Stimulated activated CD8-positive, alpha-beta memory T cell treated with anti-CD3 and anti-CD28 coated beads, Interleukin-4, amount 100 ng/mL, for 48 hours (primary cell): ENCODE results near the gene NTM.

Source experiments
- DNase-seq: peaks from one replicate; pipeline ENCODE4 v3.0.0-alpha.2; 2020

The NTM gene

GRCh38 chr11:132196928-132197327 is 826.5 kb downstream of the NTM start:
- no peak for DNase-seq

DNA sequence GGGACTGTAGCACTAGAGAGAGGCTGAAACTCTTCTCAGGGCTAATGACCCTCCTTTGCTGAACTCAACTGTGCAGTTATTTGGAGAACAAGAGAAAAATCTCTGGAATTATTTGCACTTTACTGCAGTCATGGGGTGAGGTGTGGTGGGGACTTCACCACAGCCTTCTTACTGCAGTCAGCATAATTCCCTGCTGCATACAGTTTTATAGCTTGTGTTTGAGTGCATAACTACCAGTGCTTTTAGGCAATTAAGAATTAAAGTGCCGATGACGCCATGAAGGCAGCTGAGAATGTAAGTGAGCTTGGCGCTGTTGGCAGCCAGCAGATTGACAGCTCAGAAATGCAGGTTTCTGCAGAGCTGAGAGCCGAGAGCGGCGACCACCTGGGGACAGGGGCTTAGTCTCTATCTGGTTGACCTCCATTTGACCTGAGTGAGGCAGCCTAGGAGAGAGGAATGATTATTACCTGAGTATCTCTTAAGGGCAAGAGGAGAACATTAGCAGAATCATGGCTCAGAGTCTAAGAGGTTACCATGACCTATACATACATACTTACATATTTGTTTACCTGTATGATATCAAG is 830.0 kb downstream of the NTM start:
- no peak for DNase-seq

DNA sequence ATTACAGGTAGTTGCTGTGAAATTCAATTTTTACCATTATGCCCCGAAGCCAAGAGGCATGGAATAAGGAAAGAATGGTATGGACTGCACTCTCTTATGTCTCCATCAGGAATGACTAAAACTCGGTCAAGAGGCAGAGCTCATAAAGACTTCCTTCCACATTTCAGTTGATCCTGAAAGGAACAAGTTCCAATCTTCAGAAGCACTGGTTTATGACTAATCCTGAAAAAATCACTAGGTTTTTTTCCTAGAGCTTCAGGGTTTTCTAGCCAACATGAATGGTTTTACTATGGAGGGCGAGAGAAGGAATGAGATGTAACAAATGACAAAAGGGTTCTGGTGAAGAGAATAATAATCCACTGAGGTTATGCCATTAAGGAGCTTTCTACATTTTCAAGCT is 832.2 kb downstream of the NTM start:
- no peak for DNase-seq

GRCh38 chr11:132205006-132205405 is 834.6 kb downstream of the NTM start:
- no peak for DNase-seq

DNA sequence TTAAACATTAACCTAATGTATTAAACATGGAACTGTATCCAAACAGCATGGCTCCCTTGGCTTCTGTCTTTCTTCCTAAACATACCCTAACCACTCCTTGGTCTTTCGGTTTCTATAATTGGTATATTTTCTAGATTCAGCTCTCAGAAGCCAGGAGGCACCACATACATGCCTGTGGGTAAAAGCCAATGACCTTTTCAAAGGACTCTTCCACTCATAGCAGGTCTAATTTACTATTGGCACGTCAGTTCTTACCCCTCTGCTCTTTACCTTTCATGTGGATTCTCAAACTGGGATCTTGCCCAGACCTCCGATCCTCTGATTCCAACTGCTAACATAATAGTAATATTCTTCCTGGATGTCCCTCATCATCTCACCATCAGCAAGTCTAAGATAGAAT is 835.1 kb downstream of the NTM start:
- no peak for DNase-seq

DNA sequence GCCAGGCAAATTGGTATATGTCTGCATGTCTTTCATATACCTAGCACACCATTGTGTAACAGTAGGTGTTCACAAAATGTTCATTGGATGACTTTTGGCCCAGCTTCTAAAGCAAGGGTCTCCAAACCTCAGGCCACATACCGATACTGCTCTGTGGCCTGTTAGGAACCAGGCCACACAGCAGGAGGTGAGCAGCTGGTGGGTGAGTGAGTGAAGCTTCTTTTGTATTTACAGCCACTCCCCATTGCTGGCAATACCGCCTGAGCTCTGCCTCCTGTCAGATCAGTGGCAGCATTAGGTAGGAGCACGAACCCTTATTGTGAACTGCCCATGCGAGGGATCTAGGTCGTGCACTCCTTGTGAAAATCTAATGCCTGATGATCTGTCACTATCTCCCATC is 836.6 kb downstream of the NTM start:
- DNase-seq, result no peak

- DNase-seq, result no peak
These were observed 838.2 kb downstream of the NTM start for GRCh38 chr11:132208477-132209055.

DNA sequence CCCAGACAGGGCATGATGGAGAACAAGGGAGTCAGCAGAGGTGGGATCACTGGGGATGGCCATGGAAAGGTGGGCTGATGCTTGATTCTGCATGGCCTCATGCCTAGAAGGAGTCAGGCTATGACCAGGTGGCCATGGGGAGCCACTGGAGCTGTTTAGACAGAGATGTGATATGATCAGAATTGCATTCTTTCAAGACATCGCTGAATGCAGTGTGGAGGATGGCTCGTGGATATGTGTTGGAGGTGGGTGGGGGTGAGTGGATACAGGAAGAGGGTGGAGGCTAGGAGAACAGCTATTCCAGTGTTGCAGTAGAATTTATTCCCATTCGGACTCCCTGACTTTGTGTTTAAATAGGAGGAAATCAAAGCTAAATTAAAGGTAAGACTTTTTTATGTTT is 841.1 kb downstream of the NTM start:
- no peak for DNase-seq

GRCh38 chr11:132217856-132218255 is 847.4 kb downstream of the NTM start:
- no peak for DNase-seq

DNA sequence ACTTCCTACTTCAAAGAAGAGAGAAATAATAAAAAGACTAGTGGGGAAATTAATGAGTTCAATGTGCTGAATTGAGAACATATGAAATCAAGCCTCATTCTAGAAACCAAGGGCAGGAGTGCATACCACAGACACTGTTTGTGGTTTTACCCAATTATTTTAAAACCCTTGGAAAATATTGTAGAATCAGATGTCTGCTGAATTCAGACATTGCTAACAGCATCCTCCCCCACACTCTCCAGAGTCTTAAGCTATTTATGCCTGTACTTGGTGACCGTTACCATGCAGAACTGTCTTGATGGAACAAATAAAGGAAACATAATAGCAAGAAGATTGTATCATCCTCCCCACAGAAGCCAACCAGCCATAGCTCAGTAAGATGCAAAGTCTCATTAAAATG is 850.1 kb downstream of the NTM start:
- no peak for DNase-seq

DNA sequence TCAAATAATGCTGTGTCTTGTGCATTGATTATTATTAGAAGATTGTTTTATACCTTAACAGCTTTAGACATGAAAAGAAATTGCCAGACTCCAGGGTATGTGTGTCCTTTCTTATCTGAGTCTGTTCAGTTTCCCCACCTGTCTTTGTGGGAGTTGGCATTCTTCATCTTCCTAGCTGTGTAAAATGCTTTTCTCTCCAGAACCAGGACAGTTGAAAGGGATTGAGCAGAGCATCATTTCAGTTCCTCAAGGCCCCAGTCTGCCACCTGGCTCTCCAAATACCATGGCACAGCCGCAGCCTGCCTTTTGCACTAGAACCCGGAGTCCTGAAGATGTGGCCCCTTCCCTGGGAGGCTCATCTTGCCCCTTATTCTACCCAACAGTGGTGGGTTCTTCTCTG is 851.9 kb downstream of the NTM start:
- DNase-seq, result no peak

GRCh38 chr11:132226522-132226921 is 856.1 kb downstream of the NTM start:
- DNase-seq, result no peak

- no peak for DNase-seq
These were observed 858.4 kb downstream of the NTM start for GRCh38 chr11:132228746-132229325.

DNA sequence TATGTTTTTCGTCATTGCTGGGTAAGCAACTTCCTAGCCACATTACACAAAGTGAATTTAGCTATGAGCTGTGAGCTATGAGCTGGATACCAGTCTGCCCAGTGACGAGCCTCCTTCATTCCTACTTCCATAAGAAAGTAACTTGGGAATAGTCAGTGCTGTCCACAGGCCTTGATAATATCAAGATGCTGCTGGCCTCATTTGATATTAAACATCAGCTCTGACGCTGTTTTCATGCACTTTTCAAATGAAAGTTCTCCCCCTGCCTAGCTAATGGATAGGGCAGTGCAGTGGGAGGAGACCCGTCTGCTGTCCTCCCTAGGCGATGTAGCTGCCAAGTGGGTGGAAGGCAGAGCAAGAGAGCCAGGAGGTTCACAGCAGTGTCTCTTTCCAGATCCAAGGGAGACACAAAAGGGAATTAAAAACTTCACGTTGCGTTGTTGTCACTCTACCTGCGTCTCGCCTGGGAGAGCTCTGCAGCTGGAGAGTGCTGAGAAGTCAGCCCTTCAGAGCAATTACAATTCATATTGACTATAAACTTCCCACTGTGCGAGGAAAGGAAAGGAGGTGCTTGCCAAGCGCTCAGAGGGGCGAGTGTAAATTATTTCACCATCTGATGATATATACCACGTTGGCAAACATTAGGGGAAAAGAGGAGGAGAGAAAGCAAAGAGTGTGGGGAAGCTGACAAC is 861.4 kb downstream of the NTM start:
- no peak for DNase-seq

DNA sequence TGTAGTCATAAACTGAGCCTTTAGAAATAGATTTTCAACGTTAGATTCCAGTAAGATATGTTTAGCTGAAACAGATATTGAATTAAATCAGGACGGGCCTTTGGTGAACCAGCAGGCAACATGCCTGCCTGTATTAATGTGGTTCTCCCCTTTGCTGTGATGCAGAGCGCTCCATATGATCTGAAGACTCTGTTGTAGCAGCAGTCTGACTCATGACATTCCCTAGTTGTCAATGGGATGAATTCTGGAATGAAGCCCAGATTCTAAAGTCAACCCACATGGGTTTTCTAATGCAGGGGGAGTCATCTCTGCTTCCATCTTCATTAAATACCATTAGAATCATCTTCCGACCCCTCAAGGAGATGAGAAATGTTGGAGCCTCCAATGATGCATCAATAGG is 864.5 kb downstream of the NTM start:
- no peak for DNase-seq

GRCh38 chr11:132237781-132238180 is 867.4 kb downstream of the NTM start:
- no peak for DNase-seq

GRCh38 chr11:132238331-132238866 is 868.0 kb downstream of the NTM start:
- DNase-seq, result no peak

GRCh38 chr11:132240374-132240773 is 870.0 kb downstream of the NTM start:
- DNase-seq, result no peak

DNA sequence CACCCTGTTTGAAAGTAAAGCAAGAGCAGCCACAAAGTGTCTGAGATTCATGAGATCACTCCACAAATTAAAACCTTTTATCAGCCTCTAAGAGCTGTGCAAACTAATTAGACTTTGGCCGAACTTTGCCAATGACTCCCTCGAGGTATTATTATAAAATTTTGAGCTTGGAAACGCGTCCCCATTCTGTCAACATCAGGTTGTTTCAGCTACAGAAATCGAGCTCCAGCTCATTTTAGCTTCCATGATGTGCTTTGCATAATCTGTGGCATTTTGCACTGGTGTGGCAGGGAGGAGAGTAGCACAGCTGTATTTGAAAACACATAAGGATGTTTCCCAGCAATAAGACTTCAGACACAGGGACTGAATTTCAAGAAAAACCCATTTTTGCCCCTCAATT is 872.2 kb downstream of the NTM start:
- DNase-seq, result no peak

DNA sequence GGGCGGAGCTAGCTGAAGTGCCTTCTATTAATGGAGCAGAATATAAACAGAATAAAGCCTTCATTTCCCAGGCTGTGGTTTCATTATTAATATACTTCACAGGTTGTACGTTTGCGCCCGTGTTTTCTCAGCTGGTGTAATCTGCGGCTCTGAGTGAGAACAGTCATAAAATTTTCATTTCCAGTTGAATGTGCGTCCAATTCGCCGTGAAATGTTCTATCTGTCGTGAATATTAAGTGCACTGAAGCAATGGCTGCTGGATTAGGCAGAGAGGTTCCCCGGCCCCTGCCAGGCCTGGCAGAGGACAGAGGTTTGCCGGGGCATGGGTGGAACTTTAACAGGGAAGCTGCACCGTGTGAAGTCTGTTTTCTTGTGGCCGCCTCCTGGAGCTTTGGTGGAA is 874.4 kb downstream of the NTM start:
- no peak for DNase-seq

DNA sequence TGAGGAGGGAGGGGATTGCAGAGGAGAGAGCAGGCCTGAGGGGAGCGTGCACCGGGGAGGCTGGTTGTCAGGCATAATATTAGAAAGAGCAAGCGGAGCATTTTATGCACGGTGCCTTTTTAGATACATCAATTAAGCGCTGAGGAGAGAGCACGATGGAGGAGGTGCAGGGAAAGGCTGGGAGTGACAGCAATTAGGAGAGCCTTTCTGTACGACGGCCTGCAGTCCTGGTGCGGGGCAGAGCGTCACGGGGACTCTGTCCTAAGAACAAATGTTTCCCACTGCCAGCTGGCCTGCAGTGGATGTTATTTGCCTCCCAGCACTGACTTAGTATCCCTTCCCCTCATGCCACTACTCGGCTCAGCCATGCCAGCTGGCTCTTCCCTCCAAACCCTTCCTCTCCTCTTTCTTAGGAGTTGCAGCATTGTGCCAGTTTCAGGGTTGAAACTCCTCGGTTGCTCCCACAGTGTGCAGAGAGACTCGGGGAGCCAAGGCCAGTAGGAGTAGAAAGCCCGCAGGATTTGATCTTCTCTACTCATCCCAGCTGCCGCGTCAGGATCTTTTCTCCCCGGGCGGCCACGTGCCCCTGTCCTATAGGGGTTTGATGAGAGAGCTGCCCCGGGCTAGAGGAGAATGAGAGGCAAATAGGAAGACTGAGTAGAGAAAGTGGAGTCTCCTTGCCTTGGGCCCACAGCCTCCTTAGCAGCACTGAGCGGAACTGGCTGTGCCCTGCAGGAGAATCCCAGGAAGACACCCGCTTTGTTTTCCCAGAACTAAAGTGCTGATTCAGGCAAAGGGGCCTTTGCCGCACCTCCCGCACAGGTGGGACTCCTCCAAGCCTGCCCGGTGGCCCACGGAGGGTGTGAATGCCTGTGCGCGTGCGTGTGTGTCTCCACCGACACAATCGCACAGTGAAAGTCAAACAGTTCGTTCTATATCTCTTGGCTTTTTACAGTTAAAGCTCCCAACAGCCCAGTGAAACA is 875.3 kb downstream of the NTM start:
- DNase-seq, result no peak

- no peak for DNase-seq
These were observed 878.2 kb downstream of the NTM start for GRCh38 chr11:132248580-132248979.

GRCh38 chr11:132249256-132249655 is 878.8 kb downstream of the NTM start:
- DNase-seq, result no peak
